Epithelial cell of proximal tubule (primary cell): ENCODE data around the gene PJA2. TPM values are rescaled to one million over a fixed set of nuclear protein-coding genes. Genes with fewer than 3 reads are reported as not detected.

Experiments used
- DNase-seq: peaks from one replicate; pipeline ENCODE4 v3.0.0-alpha.2; 2011; ENCODE audit warnings: low read depth
- H3K4me3 ChIP-seq: 2 replicates; pipeline ENCODE4 v1.5.1; 2011; ENCODE audit warnings: low read depth, mild to moderate bottlenecking, low read length
- CTCF ChIP-seq: conservative IDR thresholded peaks from 2 replicates; pipeline ENCODE4 v1.5.1; 2012; ENCODE audit warnings: low read depth, mild to moderate bottlenecking, low read length
- total RNA-seq: library from RNA; depleted of rRNA; stranded (reverse); fragments of >200 nt; gene quantifications from 2 replicates; pipeline ENCODE4 v1.2.3, GENCODE V29; 2015

PJA2 gene
- total RNA-seq, 1 donor from 2014 or later, result 42.3 TPM

DNA sequence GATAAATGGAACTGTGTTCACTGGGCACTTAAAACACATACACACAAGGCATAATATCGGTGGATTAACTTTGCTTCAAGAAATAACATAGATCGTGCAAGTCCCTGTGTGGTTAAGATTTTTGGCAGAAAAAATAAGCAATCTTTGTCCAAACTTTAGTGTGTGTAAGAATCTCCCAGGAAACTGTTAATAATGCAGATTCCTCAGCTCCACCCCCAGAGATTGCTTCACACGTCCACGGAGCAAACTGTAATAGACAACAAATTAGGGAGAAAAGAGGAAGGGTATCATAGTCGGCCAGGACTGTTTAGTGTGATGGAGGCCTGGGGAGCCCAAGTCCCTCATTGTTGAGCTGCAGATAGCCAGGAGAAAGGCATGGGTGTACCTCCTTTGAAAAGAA, 84.8 kb downstream of the PJA2 start:
- no peak for TF ChIP-seq CTCF
- no peak for DNase-seq
- H3K4me3 ChIP-seq, result no peak overlapping the region

DNA sequence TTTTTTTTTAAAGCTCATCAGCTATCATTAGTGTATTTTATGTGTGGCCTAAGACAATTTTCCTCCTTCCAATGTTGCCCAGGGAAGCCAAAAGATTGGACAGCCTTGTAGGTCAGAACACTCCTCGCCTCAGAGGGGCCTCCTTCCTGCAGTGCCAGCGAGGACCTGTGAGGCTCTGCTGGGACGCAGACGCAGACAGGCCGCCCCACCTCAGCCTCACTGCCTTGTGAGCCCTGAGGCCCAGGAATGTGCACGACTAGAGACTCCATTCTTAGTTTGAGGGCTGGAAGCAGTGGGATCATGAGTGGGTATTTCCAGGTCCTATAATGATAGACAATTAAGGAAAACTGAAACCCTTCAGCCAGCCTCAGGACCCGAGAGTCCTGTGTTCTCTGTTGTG, 85.4 kb downstream of the PJA2 start:
- TF ChIP-seq CTCF, result no peak
- DNase-seq, result no peak
- H3K4me3 ChIP-seq, result no peak overlapping the region

DNA sequence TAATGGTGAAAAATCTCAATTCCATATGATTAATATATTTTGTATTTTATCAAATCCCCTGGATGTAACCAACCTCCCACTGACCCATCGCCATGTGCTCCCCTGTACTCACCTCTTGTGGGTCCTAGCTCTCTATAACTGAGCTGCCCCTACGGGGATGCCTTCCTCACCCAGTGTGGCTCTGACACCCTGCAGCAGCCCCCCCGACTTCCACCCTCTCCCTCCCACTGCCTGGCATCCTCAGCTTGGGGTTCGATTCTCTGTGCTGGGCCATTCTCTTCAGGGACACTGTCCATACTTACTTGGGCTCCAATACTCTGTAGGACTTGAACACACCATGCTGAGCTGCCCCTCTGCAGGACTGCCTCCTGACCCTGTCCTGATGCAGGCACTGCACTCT, 87.1 kb downstream of the PJA2 start:
- DNase-seq, result no peak
- TF ChIP-seq CTCF, result no peak
- H3K4me3 ChIP-seq, result no peak overlapping the region

DNA sequence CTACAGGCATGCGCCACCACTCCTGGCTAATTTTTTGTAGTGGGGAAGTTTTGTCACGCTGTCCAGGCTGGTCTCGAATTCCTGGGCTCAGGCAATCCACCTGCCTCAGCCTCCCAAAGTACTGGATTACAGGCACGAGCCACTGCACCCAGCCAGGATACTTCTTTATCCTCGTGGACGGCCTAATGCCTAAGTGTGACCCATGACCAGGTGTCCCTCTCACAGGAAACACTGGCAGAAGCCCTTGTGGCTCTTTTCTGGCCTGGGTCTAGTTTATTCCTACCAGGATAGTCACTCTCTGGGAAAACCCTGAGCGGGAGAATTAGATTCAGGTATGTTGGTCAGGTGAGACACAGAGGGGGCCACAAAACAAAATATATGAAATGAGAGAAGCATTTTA, 90.4 kb downstream of the PJA2 start:
- no peak for DNase-seq
- TF ChIP-seq CTCF, result no peak

GRCh38 chr5:109318455-109319108, 91.2 kb downstream of the PJA2 start:
- no peak for TF ChIP-seq CTCF
- no peak overlapping the region for H3K4me3 ChIP-seq
- DNase-seq, result no peak

More for the DNA sequence above, 90.4 kb downstream of the PJA2 start:
- no peak overlapping the region for H3K4me3 ChIP-seq

DNA sequence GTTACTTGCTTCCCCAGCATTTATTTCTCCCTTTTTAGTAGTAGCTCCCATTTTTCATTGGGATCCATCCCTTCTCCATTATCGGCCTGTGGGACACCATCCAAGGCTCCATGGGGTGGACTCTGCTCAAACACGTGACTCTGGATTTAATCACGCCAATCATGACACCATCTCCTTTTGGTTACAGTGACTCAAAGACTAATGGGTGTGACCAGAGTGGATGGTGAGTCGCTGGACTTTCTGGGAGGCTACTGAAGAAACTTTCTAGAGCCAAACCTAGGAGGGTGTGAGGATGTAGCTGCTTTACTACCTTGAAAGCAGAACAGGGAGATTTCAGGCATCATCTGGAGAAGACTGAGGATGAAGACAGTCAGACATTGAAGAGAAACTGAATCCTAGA, 93.1 kb downstream of the PJA2 start:
- no peak for DNase-seq
- H3K4me3 ChIP-seq, result no peak overlapping the region
- no peak for TF ChIP-seq CTCF

DNA sequence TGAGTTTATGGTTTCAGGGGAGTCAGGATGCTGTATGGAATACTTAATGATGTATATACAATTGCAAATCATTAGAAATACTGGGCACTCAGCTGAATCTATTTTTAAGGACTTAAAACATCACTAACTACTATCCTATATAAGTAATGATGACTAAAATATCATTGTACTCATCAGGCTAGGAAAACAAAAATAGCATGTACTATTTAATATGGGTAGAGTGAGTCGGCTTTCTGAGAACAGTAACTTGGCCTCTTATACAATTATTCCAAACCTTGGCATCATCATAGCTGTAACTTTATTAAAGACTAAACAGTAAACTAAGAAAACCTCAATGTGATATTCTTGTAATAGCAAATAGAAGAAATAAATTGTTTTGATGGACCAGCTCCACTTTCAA, 94.5 kb downstream of the PJA2 start:
- TF ChIP-seq CTCF, result no peak
- no peak for DNase-seq
- no peak overlapping the region for H3K4me3 ChIP-seq
